Myometrial cell (primary cell): ENCODE measurements around the gene EFCAB8. TPM values are rescaled to one million over a fixed set of nuclear protein-coding genes. Genes with fewer than 3 reads are reported as not detected.

Experiments
- total RNA-seq: library from RNA; depleted of rRNA; stranded (reverse); fragments of >200 nt; gene quantifications from 2 replicates; pipeline ENCODE4 v1.2.3, GENCODE V29; 2015

Gene EFCAB8, protein sequence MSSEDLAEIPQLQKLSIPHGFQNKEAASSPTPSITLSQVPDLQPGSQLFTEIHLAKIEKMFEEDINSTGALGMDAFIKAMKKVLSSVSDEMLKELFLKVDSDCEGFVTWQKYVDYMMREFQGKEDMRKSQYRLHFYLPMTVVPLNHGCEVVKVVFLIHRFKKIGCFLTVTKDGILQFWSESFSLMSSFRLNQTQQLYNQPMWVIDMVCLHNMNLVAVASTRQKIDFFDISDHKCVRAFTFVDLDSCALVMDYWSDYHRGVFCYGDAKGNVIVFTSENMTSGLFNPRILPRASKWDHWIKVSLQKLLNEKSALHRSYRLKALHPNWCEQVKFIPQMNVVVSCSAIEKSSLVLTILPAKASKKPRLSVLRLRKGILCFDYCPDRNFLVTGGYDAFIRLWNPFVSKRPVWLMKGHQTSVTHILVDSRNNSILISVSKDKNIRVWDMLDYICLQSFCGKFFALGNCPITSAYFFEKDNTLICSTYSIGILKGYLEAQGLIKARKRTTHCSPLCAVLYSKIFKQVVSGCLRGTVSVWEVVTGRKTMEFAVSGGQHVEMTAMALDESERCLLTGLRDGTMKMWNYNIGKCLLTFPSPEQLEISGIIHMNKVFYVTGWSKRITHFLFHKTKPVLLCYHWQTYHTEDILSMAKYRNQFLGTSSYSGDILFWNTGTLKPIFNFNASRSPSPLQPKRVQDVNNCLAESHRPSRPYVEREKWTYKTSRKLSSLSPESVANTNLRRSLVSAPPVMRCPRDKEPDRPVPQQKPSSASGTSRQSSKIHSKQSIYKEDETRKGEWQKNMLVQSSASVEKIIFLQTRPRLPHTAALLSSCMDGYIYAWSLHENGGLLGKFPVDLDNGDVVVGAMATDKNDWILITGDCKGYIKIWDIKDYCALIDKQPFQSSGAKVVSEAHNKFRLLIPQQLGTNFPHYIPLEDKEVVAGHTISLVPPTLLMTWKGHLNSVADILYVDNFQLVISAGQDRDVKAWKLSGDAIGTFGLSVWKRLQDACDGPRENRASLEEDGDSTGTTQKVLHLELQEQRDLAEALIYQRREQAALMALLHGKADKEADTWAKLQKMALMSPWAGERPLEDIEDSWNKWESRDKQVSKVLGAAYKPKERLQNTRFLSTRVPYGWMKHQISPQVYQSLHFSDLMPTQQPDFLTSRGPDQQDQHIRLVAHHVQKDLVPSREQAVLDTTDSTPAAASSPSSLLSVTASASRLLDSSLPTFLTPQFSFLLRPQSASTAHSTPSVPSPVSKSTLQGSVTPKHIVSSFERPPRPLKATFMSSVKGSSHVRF
- not detected in 2 replicates for total RNA-seq

DNA sequence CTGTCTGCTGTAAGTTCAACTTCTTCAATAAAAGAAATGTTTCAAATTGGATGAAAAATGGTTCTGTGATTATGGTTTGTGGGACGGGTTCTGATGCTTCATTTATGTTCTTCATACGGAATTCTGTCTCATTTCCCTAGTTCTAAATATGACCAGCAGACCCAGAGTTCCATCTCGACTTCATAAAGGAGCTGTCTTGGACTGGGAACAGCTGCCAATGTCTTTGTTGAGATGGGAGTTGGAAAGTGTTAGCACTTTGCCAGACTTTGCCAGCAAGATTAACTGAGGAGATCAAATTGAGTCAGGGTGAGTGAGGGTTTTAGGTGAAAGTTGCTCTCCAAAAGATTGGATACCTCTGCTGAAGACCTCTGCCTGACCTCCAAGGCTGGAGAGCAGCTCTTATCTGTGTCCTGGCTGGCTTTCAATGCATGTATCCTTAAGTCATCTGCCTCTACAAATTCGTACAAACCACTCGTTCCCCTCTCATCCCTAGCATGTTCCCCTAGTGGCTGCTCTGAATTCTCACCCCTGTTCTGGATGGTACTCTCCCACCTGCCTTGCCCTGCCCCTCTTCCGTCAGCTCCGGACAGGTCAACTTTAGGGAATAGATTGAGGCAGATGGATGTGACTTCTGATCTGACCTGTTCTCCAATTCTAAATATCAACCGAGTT is at the start of gene EFCAB8:
TSS of gene EFCAB8 (plus strand) at position 223 of the 672 bp plus-strand sequence. CDS start 4,870 bp downstream, outside the sequence.

DNA sequence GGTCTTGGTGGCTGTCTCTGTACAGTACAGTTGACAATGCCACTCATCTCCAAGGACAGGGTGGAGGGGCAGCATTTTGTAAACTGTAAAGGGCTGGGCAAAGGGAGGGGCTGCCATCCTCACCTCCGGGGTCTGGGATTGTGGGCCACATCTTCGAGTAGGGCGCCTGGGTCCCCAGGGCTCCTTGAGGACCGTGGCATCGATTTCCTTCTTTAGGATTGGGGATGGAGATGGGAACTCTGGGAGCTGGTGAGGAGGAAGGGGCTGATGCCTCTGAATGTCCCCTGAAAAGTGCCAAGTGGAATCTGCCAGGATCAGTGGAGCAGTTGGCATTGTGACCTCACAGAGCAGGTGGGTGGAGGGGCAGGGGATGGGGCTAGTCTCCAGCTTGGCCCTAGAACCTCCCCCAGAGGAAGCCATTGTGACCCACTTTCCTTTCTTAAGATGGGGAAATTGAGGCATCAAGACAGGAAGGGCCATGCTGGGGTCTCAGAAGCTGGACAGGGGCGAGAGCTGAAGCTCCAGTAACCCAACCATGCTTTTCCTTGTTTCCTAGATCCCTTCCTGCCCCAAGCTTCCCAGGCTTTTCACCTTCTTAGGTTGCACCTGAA is 145.5 kb downstream of the EFCAB8 start, which contains the start of gene SUN5:
TSS of gene SUN5 (minus strand) at position 293 of the 611 bp plus-strand sequence. CDS start at position 200, 93 bp downstream.

DNA sequence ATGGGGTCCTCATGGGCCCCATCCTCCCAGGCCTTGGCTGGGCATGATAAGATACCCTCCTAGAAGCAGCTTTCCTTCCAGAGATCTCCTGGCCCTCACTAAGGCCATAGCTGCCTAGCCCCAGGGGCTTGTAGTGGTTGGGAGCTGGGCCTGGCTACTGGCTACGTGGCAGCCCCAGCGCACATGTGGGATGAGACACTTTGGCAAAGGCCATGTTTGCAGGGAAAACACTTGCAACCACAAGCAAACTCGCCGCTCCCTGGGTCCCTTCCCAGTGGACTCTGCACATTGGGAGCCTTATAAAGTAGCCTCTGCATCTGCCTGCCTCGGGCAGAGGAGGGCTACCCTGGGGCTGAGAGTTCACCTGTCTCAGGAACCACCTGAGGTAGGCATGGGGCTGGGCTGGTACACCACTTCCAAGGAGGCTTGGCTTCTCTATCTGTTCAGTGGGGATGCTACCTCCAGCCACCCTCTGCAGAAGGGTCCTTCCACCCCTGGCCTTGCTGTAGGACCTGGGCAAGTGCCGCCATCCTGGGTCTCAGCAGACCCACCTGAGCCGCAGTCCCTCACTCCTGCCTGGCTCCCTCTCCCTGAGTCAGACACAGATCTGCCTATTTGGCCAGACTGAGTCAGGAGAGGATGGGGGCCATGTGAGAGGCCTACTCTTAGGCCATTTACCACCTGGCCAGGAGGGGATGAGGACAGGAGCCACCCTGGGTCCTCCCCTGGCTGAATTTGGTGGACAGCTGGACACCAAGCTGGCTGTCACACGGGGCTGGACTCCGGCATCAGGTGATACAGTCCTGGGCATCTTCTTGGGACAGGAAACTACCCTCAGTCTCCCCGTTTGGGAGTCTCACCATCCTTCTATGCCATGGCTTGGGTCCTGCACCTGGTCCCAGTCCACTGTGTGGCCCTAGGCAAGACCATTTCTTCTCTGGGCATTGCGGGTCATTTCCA is 148.9 kb downstream of the EFCAB8 start, which contains the start of gene BPIFB2:
TSS of gene BPIFB2 (plus strand) at position 329 of the 960 bp plus-strand sequence. CDS start 871 bp downstream, outside the sequence.

Other genes with a start within 250 kb of the EFCAB8 start
- gene C20orf203, start 185.0 kb upstream of the EFCAB8 start, total RNA-seq: not detected in 2 replicates
- gene COMMD7, start 115.5 kb upstream of the EFCAB8 start, total RNA-seq: 30.8 and 35.8 TPM in 2 replicates
- gene DNMT3B, start 96.5 kb upstream of the EFCAB8 start, total RNA-seq: 1.7 and 2.7 TPM in 2 replicates
- 91.1 and 97.7 TPM in 2 replicates for gene MAPRE1, start 39.0 kb upstream of the EFCAB8 start, total RNA-seq
- not detected in 2 replicates for gene SUN5, start 145.5 kb downstream of the EFCAB8 start, total RNA-seq
- gene BPIFB2, start 148.8 kb downstream of the EFCAB8 start, total RNA-seq: not detected in 2 replicates
- not detected in 2 replicates for gene BPIFB6, start 172.7 kb downstream of the EFCAB8 start, total RNA-seq
- not detected in 2 replicates for gene BPIFB3, start 195.0 kb downstream of the EFCAB8 start, total RNA-seq
- gene BPIFB4, start 220.7 kb downstream of the EFCAB8 start, total RNA-seq: not detected in 2 replicates